Ectodermal cell (in vitro differentiated cells): ENCODE results near the gene AHCYL2.
"Not testable (repeated sequence)": the region's sequence is repeated elsewhere in the genome, so short reads cannot be mapped to it uniquely, and the experiment has no call there.

Source experiments
- H3K27ac ChIP-seq: 2 replicates; pipeline ENCODE4 v1.7.0; 2013; ENCODE audit warnings: mild to moderate bottlenecking, low read depth, low read length; ENCODE audit not compliant: insufficient read depth, poor library complexity, severe bottlenecking
- H3K27me3 ChIP-seq: 2 replicates; pipeline ENCODE4 v1.7.0; 2013; ENCODE audit warnings: mild to moderate bottlenecking, low read length; ENCODE audit not compliant: insufficient read depth, control insufficient read depth, poor library complexity, severe bottlenecking
- H3K36me3 ChIP-seq: one replicate; pipeline ENCODE4 v1.7.0; 2013; ENCODE audit warnings: low read length; ENCODE audit not compliant: control insufficient read depth, insufficient read depth
- H3K4me1 ChIP-seq: one replicate; pipeline ENCODE4 v1.7.0; 2013; ENCODE audit warnings: low read length; ENCODE audit not compliant: control insufficient read depth, insufficient read depth
- H3K4me3 ChIP-seq: 2 replicates; pipeline ENCODE4 v1.7.0; 2013; ENCODE audit warnings: low read depth, low read length, control low read depth; ENCODE audit not compliant: insufficient read depth
- H3K9me3 ChIP-seq: 2 replicates; pipeline ENCODE4 v1.7.0; 2013; ENCODE audit warnings: mild to moderate bottlenecking, low read length, moderate library complexity; ENCODE audit not compliant: control insufficient read depth
- WGBS, 2 experiments: methylation state at CpG; one replicate each; pipeline ENCODE4 v1.1.7; 2013; ENCODE audit warnings: missing lambda C conversion rate in 2 of 2; 5-methylcytosine and 5-hydroxymethylcytosine counted together

Gene AHCYL2

GRCh38 chr7:129219166-129219565, 5.7 kb upstream of the AHCYL2 start:
- H3K4me3 ChIP-seq, H3K27ac ChIP-seq, H3K4me1 ChIP-seq, H3K36me3 ChIP-seq, H3K9me3 ChIP-seq, H3K27me3 ChIP-seq: not testable (repeated sequence)
- 92% methylated on average over 4 of the region's 4 CpGs for WGBS, 2 experiments

GRCh38 chr7:129222064-129222463, 2.8 kb upstream of the AHCYL2 start:
- Histone ChIP-seq H3K36me3 (no peaks in the 10 kb centered on the region), H3K27me3 (no peaks in the 10 kb centered on the region), H3K4me3 (no peak overlapping the region), H3K27ac (no peak overlapping the region), H3K4me1 (peaks cover 5% of the 10 kb centered on the region), H3K9me3 (no peaks in the 10 kb centered on the region)
- 86 to 90% methylated on average over 4 of the region's 4 CpGs for WGBS, 2 experiments

- Histone ChIP-seq H3K9me3 (no peaks in the 10 kb centered on the region), H3K4me1 (peaks cover 5% of the 10 kb centered on the region), H3K4me3 (peak overlapping the region; percentile 58), H3K27me3 (no peaks in the 10 kb centered on the region), H3K27ac (peak overlapping the region; percentile 78), H3K36me3 (no peaks in the 10 kb centered on the region)
- WGBS, 2 experiments: 0% methylated on average over 60 of the region's 60 CpGs
Observed at GRCh38 chr7:129225206-129225930, 538 bp downstream of the AHCYL2 start.

- no peaks in the 10 kb centered on the region for H3K36me3 ChIP-seq
- WGBS, 2 experiments: 18 to 21% methylated on average over 11 of the region's 11 CpGs
- H3K9me3 ChIP-seq: no peaks in the 10 kb centered on the region
- H3K27me3 ChIP-seq: no peaks in the 10 kb centered on the region
- no peak overlapping the region for H3K27ac ChIP-seq
- peak overlapping the region; percentile 58 for H3K4me3 ChIP-seq
- peaks cover 5% of the 10 kb centered on the region for H3K4me1 ChIP-seq
Observed at GRCh38 chr7:129225931-129226572, 1.2 kb downstream of the AHCYL2 start.

- Histone ChIP-seq H3K27ac (no peak overlapping the region), H3K4me1 (peaks cover 5% of the 10 kb centered on the region), H3K9me3 (no peaks in the 10 kb centered on the region), H3K4me3 (no peak overlapping the region), H3K27me3 (no peaks in the 10 kb centered on the region), H3K36me3 (no peaks in the 10 kb centered on the region)
- 94 to 97% methylated on average over 4 of the region's 4 CpGs for WGBS, 2 experiments
Observed at GRCh38 chr7:129227646-129228578, 3.1 kb downstream of the AHCYL2 start.

- H3K4me3 ChIP-seq: no peak overlapping the region
- H3K27ac ChIP-seq: no peak overlapping the region
- peaks cover 5% of the 10 kb centered on the region for H3K4me1 ChIP-seq
- no peaks in the 10 kb centered on the region for H3K27me3 ChIP-seq
- no peaks in the 10 kb centered on the region for H3K9me3 ChIP-seq
- 88 to 98% methylated on average over 2 of the region's 2 CpGs for WGBS, 2 experiments
- no peaks in the 10 kb centered on the region for H3K36me3 ChIP-seq
Observed at GRCh38 chr7:129228633-129229032, 3.8 kb downstream of the AHCYL2 start.

GRCh38 chr7:129231666-129232065, 6.8 kb downstream of the AHCYL2 start:
- H3K4me3 ChIP-seq: no peak overlapping the region
- no peaks in the 10 kb centered on the region for H3K27me3 ChIP-seq
- no peaks in the 10 kb centered on the region for H3K9me3 ChIP-seq
- no peaks in the 10 kb centered on the region for H3K36me3 ChIP-seq
- no peak overlapping the region for H3K27ac ChIP-seq
- 96 to 97% methylated on average over 5 of the region's 5 CpGs for WGBS, 2 experiments
- H3K4me1 ChIP-seq: no peaks in the 10 kb centered on the region

- Histone ChIP-seq H3K36me3 (no peaks in the 10 kb centered on the region), H3K27me3 (no peaks in the 10 kb centered on the region), H3K4me3 (no peak overlapping the region), H3K27ac (no peak overlapping the region), H3K9me3 (no peaks in the 10 kb centered on the region), H3K4me1 (peaks cover 6% of the 10 kb centered on the region)
- WGBS, 2 experiments: 90 to 93% methylated on average over 8 of the region's 8 CpGs
Observed at GRCh38 chr7:129238546-129238945, 13.7 kb downstream of the AHCYL2 start.

- Histone ChIP-seq H3K36me3 (no peaks in the 10 kb centered on the region), H3K4me3 (no peak overlapping the region), H3K27ac (no peak overlapping the region), H3K9me3 (no peaks in the 10 kb centered on the region), H3K4me1 (peaks cover 6% of the 10 kb centered on the region), H3K27me3 (no peaks in the 10 kb centered on the region)
- WGBS, 2 experiments: 91 to 94% methylated on average over 10 of the region's 10 CpGs
Observed at GRCh38 chr7:129240119-129240820, 15.4 kb downstream of the AHCYL2 start.
